ENCODE results near the gene TERT. TPM values are rescaled to one million over a fixed set of nuclear protein-coding genes. Genes with fewer than 3 reads are reported as not detected.

The TERT gene
- total and polyA plus RNA-seq, 10 of the 15 experiments (the other 5 are each of a cell fraction or from before 2014, with no cell fraction given) = 0.08 to 21.5 (median 5.0) TPM

DNA sequence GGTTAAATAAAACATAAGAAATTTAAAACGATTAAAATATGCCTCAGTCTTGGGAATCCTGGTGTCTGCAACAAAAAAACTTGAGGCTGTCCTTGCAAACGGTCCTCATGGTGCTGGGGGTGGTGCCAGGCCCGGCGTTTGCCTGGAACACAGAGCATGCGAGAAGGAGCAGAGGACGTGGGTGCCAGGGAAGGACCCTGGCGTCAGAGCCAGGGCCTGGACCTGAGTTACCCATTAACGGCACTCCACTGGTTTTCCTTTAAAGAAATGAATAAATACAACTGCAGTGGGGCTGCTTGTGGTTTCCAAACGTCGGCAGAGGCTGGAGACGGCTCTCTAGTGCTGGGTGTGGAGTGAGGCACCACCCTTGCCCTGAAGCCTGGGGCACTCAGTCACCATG is 69.8 kb downstream of the TERT start, which contains the start of gene SLC6A18:
SLC6A18 (plus strand) TSS at position 301 of the 400 bp plus-strand sequence; CDS start at position 398, 97 bp downstream.
- FAIRE-seq (no peak), DNase-seq (ENCODE audit: low read depth, low spot score) (no peak), ATAC-seq (no peak)
- H3K27ac ChIP-seq (ENCODE audit: control insufficient read depth, insufficient read depth) = no peak within 1 kb of the TSS
- intact Hi-C loops (cut with micrococcal nuclease; ENCODE audit: unreplicated experiment) (no loop called here), in situ Hi-C loops (cut with MboI) (no loop called here)
- ChIA-PET POLR2A (no interaction called here), SMC1A (ENCODE audit: uncharacterized antibody, unreplicated experiment) (no interaction called here), CTCF (no interaction called here), RAD21 (ENCODE audit: unreplicated experiment) (no interaction called here)
- no peaks in the 10 kb centered on the region; the same call in 2 of the 3 replicates for H3K9me3 ChIP-seq (replicated peaks; ENCODE audit: control insufficient read depth, insufficient read depth, low read length)
- H2AFZ ChIP-seq (ENCODE audit: control insufficient read depth, low read depth, low read length) = no peak within 1 kb of the TSS
- H3K9ac ChIP-seq (ENCODE audit: control insufficient read depth, insufficient read depth, low read length) = no peak within 1 kb of the TSS
- H3K4me2 ChIP-seq (ENCODE audit: control insufficient read depth, insufficient read depth) = no peak within 1 kb of the TSS
- no peaks in the 10 kb centered on the region for H3K36me3 ChIP-seq (ENCODE audit: control insufficient read depth in 2 of 2, insufficient read depth in 2 of 2, low read length in 1 of 2)
- TF ChIP-seq, protein P1, sequence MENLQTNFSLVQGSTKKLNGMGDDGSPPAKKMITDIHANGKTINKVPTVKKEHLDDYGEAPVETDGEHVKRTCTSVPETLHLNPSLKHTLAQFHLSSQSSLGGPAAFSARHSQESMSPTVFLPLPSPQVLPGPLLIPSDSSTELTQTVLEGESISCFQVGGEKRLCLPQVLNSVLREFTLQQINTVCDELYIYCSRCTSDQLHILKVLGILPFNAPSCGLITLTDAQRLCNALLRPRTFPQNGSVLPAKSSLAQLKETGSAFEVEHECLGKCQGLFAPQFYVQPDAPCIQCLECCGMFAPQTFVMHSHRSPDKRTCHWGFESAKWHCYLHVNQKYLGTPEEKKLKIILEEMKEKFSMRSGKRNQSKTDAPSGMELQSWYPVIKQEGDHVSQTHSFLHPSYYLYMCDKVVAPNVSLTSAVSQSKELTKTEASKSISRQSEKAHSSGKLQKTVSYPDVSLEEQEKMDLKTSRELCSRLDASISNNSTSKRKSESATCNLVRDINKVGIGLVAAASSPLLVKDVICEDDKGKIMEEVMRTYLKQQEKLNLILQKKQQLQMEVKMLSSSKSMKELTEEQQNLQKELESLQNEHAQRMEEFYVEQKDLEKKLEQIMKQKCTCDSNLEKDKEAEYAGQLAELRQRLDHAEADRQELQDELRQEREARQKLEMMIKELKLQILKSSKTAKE (IDR thresholded peaks at IDR 0.05; ENCODE audit: low read depth, poor library complexity, severe bottlenecking) = no peak
- TF ChIP-seq CREM (IDR thresholded peaks at IDR 0.05; ENCODE audit: low read depth) = no peak
- TF ChIP-seq ZZZ3 (IDR thresholded peaks at IDR 0.05; ENCODE audit: control insufficient read depth, insufficient read length, low read depth) = no peak
- TF ChIP-seq ZNF622 (IDR thresholded peaks at IDR 0.05) = no peak
- TF ChIP-seq, protein P2, sequence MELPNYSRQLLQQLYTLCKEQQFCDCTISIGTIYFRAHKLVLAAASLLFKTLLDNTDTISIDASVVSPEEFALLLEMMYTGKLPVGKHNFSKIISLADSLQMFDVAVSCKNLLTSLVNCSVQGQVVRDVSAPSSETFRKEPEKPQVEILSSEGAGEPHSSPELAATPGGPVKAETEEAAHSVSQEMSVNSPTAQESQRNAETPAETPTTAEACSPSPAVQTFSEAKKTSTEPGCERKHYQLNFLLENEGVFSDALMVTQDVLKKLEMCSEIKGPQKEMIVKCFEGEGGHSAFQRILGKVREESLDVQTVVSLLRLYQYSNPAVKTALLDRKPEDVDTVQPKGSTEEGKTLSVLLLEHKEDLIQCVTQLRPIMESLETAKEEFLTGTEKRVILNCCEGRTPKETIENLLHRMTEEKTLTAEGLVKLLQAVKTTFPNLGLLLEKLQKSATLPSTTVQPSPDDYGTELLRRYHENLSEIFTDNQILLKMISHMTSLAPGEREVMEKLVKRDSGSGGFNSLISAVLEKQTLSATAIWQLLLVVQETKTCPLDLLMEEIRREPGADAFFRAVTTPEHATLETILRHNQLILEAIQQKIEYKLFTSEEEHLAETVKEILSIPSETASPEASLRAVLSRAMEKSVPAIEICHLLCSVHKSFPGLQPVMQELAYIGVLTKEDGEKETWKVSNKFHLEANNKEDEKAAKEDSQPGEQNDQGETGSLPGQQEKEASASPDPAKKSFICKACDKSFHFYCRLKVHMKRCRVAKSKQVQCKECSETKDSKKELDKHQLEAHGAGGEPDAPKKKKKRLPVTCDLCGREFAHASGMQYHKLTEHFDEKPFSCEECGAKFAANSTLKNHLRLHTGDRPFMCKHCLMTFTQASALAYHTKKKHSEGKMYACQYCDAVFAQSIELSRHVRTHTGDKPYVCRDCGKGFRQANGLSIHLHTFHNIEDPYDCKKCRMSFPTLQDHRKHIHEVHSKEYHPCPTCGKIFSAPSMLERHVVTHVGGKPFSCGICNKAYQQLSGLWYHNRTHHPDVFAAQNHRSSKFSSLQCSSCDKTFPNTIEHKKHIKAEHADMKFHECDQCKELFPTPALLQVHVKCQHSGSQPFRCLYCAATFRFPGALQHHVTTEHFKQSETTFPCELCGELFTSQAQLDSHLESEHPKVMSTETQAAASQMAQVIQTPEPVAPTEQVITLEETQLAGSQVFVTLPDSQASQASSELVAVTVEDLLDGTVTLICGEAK (IDR thresholded peaks at IDR 0.05; ENCODE audit: borderline replicate concordance) = no peak
- TF ChIP-seq POLR2AphosphoS5 (IDR thresholded peaks at IDR 0.05; ENCODE audit: low read length) = no peak
- no peak for TF ChIP-seq KLF5 (IDR thresholded peaks at IDR 0.05; ENCODE audit: partially characterized antibody)
- no peak for TF ChIP-seq MYB (IDR thresholded peaks at IDR 0.05; ENCODE audit: borderline replicate concordance, low read depth, low read length)
- TF ChIP-seq, protein P3, sequence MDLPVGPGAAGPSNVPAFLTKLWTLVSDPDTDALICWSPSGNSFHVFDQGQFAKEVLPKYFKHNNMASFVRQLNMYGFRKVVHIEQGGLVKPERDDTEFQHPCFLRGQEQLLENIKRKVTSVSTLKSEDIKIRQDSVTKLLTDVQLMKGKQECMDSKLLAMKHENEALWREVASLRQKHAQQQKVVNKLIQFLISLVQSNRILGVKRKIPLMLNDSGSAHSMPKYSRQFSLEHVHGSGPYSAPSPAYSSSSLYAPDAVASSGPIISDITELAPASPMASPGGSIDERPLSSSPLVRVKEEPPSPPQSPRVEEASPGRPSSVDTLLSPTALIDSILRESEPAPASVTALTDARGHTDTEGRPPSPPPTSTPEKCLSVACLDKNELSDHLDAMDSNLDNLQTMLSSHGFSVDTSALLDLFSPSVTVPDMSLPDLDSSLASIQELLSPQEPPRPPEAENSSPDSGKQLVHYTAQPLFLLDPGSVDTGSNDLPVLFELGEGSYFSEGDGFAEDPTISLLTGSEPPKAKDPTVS (IDR thresholded peaks at IDR 0.05; ENCODE audit: low read depth, low read length) = no peak
- TF ChIP-seq KDM1A (IDR thresholded peaks at IDR 0.05; ENCODE audit: borderline replicate concordance) = no peak
- TF ChIP-seq RELA (IDR thresholded peaks at IDR 0.05; ENCODE audit: borderline replicate concordance, partially characterized antibody) = no peak
- no peaks in the 10 kb centered on the region; a peak in 1 of 4 replicates for H3K27me3 ChIP-seq (replicated peaks in 1 of 2; ENCODE audit: control insufficient read depth in 2 of 2, insufficient read depth in 2 of 2, low read length in 1 of 2)
- no peaks in the 10 kb centered on the region for H3K4me1 ChIP-seq (ENCODE audit: control insufficient read depth, insufficient read depth, low read length)
- 38% methylated on average over 11 of the region's 11 CpGs for WGBS (ENCODE audit: insufficient coverage, insufficient replicate concordance, low lambda C conversion rate, missing lambda C conversion rate)
- no peaks in the 10 kb centered on the region for H4K20me1 ChIP-seq (ENCODE audit: control insufficient read depth, insufficient read depth)
- BruUV-seq (replicated peaks) = no TSS peak
- no peaks in the 10 kb centered on the region for H3K79me2 ChIP-seq (ENCODE audit: control insufficient read depth, insufficient read depth, low read length)
- no peak within 1 kb of the TSS for H3K4me3 ChIP-seq
